NB4 (cell line): ENCODE measurements around the gene CCKAR.

Source experiments
- POLR2A ChIP-seq: IDR thresholded peaks from 2 replicates; pipeline ENCODE4 v1.6.1; 2011; ENCODE audit warnings: mild to moderate bottlenecking; ENCODE audit not compliant: insufficient read length; ENCODE audit errors: extremely low read depth
- TF ChIP-seq, protein P1 (sequence below): IDR thresholded peaks from one replicate; pipeline ENCODE4 v1.5.1; 2012; ENCODE audit warnings: low read depth, low read length

DNA sequence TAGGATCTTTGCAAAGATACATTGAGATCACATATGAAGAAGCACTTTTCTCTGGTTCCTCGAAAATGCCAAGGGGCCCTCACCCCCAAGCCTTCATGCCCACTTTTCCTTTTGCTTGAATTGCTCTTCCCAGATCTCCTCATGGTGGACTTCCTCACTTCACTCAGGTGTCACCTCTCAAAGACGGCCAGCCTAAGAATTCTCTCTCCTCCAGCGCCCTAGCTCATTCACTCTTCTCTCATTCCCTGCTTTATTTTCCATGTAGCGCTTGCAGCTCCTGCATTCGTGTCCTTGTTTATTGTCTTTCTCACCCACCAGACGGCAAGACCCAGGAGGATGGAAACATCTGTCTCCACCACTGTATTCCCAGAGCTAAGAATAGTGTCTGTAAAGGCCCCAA, 32.9 kb downstream of the CCKAR start:
- TF ChIP-seq, protein P1, sequence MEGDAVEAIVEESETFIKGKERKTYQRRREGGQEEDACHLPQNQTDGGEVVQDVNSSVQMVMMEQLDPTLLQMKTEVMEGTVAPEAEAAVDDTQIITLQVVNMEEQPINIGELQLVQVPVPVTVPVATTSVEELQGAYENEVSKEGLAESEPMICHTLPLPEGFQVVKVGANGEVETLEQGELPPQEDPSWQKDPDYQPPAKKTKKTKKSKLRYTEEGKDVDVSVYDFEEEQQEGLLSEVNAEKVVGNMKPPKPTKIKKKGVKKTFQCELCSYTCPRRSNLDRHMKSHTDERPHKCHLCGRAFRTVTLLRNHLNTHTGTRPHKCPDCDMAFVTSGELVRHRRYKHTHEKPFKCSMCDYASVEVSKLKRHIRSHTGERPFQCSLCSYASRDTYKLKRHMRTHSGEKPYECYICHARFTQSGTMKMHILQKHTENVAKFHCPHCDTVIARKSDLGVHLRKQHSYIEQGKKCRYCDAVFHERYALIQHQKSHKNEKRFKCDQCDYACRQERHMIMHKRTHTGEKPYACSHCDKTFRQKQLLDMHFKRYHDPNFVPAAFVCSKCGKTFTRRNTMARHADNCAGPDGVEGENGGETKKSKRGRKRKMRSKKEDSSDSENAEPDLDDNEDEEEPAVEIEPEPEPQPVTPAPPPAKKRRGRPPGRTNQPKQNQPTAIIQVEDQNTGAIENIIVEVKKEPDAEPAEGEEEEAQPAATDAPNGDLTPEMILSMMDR, result no peak
- no peak for TF ChIP-seq POLR2A
